ENCODE results near the gene CLK1.

GRCh38 chr2:200847939-200848338 is 16.5 kb downstream of the CLK1 start:
- TF ChIP-seq GATA3 (IDR thresholded peaks at IDR 0.05; ENCODE audit: low read depth, low read length) (no peak), GATA2 (IDR thresholded peaks at IDR 0.05; ENCODE audit: low read depth, low read length) (no peak)
